ENCODE measurements around the gene COPG1.

COPG1 gene

GRCh38 chr3:129228891-129229585 lies 20.4 kb upstream of the COPG1 start:
- Mint-ChIP-seq H3K27me3 (ENCODE audit: low read depth) (no peaks in the 10 kb centered on the region), H3K27ac (peak overlapping the region; percentile 7 to 59 (median 26)), H3K4me3 (no peak overlapping the region), H3K4me1 (peaks cover 34% of the 10 kb centered on the region), H3K36me3 (ENCODE audit: low read depth) (no peaks in the 10 kb centered on the region), H3K9me3 (no peaks in the 10 kb centered on the region)
- TF ChIP-seq CTCF (IDR thresholded peaks at IDR 0.05; ENCODE audit: unreplicated experiment in 3 of 3) = no peak

GRCh38 chr3:129230311-129231019 lies 18.9 kb upstream of the COPG1 start:
- Mint-ChIP-seq H3K9me3 (no peaks in the 10 kb centered on the region), H3K27ac (no peak overlapping the region), H3K36me3 (ENCODE audit: low read depth) (no peaks in the 10 kb centered on the region), H3K4me3 (no peak overlapping the region), H3K4me1 (peaks cover 29% of the 10 kb centered on the region), H3K27me3 (ENCODE audit: low read depth) (no peaks in the 10 kb centered on the region)
- TF ChIP-seq CTCF (IDR thresholded peaks at IDR 0.05; ENCODE audit: unreplicated experiment in 3 of 3) = no peak

- Mint-ChIP-seq H3K27ac (no peak overlapping the region), H3K27me3 (ENCODE audit: low read depth) (no peaks in the 10 kb centered on the region), H3K36me3 (ENCODE audit: low read depth) (no peaks in the 10 kb centered on the region), H3K9me3 (no peaks in the 10 kb centered on the region), H3K4me1 (peaks cover 24% of the 10 kb centered on the region), H3K4me3 (no peak overlapping the region)
- no peak for TF ChIP-seq CTCF (IDR thresholded peaks at IDR 0.05; ENCODE audit: unreplicated experiment in 3 of 3)
Measured at GRCh38 chr3:129231331-129232119, 17.9 kb upstream of the COPG1 start.

- Mint-ChIP-seq H3K36me3 (ENCODE audit: low read depth) (no peaks in the 10 kb centered on the region), H3K4me1 (peaks cover 13% of the 10 kb centered on the region)
Measured at GRCh38 chr3:129233538-129233937, 15.9 kb upstream of the COPG1 start.

GRCh38 chr3:129234441-129234840 lies 15.0 kb upstream of the COPG1 start:
- H3K9me3 Mint-ChIP-seq = no peaks in the 10 kb centered on the region
- H3K27me3 Mint-ChIP-seq (ENCODE audit: low read depth) = no peaks in the 10 kb centered on the region
- H3K4me1 Mint-ChIP-seq = peaks cover 4% of the 10 kb centered on the region
- no peak overlapping the region for H3K27ac Mint-ChIP-seq
- H3K36me3 Mint-ChIP-seq (ENCODE audit: low read depth) = no peaks in the 10 kb centered on the region
- no peak for TF ChIP-seq CTCF (IDR thresholded peaks at IDR 0.05; ENCODE audit: unreplicated experiment in 3 of 3)
- no peak overlapping the region for H3K4me3 Mint-ChIP-seq

More at GRCh38 chr3:129233538-129233937, 15.9 kb upstream of the COPG1 start:
- no peak for TF ChIP-seq CTCF (IDR thresholded peaks at IDR 0.05; ENCODE audit: unreplicated experiment in 3 of 3)
- no peak overlapping the region for H3K4me3 Mint-ChIP-seq
- H3K27me3 Mint-ChIP-seq (ENCODE audit: low read depth) = no peaks in the 10 kb centered on the region
- H3K27ac Mint-ChIP-seq = no peak overlapping the region
- no peaks in the 10 kb centered on the region for H3K9me3 Mint-ChIP-seq
